C1 segment of cervical spinal cord (tissue), 14 donors: ENCODE results near the gene CYRIA.

ENCODE experiments used
- DNase-seq, 14 donors: peaks; one replicate each; lab custom pipeline; 2025; lab: John Stamatoyannopoulos, UW

Gene CYRIA

GRCh38 chr2:16650287-16651249 is 15.1 kb downstream of the CYRIA start:
- DNase-seq, result peak in 1 of 14 donors; percentile 26

GRCh38 chr2:16649353-16650286 is 16.0 kb downstream of the CYRIA start:
- DNase-seq, result no peak

DNA sequence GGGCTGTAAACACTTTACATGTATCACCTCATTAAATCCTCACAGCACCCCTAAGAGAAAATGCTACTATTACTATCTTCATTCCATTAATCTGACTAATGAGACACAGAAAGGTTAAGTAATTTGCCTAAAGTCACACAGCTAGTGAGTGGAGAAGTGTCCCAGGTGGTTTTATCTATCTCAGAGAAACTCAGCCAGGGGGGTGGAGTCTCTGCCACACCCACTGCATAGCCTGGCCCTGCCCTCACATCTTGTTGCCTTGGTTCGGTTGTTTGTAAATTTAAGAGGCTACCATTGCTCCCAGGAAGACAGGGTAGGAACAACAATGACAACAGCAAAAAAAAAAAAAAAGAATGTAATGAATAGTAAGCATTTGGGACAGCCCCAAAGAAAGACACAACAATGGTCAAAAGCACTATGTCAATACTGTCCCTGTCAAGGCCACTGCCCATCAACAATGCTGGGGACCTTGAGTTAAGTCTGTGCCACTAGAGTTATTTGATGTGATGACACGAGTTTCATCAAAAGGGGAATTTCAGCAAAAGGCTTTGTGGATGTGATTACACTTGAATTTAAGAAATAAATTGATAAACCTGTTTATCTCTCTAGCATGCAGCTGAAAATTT is 17.5 kb downstream of the CYRIA start:
- no peak for DNase-seq

- DNase-seq, result no peak
These were observed 19.7 kb downstream of the CYRIA start for GRCh38 chr2:16645775-16646559.

DNA sequence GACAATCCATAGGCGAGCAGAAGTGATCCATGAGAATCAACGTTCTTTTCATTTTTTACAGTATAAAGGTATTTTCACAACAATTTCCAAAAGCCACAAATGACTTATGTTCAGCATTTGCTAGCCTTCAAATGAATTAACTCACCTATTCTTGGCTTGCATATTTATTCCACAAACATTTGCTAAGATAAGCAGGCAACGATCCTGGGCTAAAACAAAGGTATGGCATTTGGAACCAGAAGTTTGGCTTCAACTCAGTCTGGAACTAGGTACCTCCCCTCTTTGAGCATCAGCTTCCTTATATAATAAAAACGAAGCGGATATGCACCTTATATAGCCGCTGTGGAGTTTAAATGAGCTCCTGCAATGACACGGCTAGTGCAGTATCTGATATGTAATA is 20.5 kb downstream of the CYRIA start:
- DNase-seq, result no peak

- DNase-seq, result no peak
These were observed 21.3 kb downstream of the CYRIA start for GRCh38 chr2:16644221-16644925.

- DNase-seq, result no peak
These were observed 22.5 kb downstream of the CYRIA start for GRCh38 chr2:16643099-16643498.

DNA sequence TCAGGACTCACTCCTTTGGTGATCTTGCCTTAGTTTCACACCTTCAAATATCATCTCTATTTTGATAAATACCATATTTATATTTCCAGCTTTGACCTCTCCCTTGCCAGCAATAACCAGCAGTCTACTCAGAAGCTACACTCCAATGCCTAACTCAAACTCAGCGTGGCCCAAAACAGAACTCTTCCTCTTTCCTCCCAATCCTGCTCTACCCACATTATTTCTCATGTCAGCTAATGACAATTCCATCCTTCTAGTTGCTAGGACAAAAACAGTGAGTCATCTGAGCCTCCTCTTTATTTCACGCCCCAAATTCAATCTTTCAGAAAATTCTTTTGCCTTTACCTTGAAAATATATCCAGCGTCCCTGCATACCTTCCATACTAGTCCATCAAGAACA is 23.5 kb downstream of the CYRIA start:
- no peak for DNase-seq

DNA sequence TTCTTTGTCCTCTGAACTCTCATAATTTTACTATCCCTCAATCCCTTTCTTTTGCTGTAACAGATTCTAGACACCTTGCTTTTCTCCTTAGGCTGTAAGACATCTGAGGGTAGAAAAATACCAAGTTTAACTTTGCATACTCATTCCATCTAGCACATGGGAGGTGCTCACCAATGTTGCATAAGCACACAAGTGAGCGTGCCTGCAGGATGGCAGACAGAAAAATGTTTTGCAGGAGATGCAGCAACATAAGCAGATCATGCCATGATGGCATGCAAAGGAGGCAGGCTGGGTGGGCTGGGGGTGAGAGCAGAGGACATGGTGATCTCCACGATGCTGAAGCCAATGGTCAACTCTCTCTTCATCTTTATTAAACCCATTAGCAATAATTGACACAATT is 24.1 kb downstream of the CYRIA start:
- DNase-seq, result no peak

GRCh38 chr2:16640867-16641266 is 24.8 kb downstream of the CYRIA start:
- DNase-seq, result no peak

- DNase-seq, result no peak
These were observed 25.5 kb downstream of the CYRIA start for GRCh38 chr2:16640001-16640700.

DNA sequence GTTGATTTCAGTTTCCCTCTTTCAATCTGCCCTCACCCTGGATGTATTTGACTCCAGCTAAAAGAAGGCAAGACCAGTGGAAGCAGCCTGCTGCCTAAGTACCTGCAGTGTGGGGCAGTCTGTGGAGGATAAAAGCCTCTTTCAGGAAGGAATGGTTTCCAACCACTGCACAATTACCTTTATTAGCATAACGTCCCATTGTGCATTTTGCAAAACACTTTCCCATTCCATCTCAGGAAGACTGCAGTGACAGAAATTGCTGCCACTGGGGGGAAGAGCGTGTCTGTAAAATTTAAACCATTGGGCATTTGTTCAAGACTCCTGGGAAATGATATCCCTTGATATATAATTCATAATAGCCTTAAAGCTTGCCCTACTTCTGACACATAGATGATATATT is 26.2 kb downstream of the CYRIA start:
- DNase-seq, result peak in 1 of 14 donors; percentile 27

DNA sequence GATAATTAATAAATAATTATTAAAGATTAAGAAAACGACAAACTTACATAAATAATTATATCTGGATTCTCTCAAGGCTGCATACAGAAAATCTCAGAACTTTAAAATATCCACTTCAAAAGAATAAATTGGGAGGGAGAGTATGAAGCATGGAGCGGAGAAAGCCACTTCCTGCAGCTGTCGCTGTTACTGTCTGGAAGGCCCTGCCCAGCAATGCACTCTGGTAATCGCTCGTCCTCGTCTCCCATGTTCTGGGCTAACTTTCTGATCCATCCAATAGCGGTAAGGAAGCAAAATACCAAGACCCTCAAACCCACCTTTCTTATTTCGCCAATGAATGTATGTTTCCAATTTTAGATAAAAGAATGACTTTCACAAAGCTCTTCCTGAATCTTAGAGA is 26.7 kb downstream of the CYRIA start:
- peak in 1 of 14 donors; percentile 27 for DNase-seq

DNA sequence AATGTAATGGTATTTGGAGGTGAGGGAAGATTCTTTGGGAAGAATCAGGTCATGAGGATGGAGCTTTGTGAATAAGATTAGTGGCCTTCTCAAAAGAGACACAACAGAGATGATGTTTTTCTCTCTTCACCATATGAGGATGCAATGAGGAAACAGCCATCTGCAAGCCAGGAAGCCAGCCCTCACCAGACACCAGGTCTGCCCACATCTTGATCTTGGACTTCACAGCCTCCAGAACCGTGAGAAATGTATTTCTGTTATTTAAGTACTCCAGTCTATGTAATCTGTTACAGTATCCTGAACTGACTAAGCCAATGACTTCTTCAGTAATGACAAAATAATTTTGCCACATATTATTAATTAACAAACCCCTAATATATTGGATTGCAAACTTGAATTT is 28.3 kb downstream of the CYRIA start:
- DNase-seq, result no peak

GRCh38 chr2:16635791-16636699 is 29.6 kb downstream of the CYRIA start:
- peak in 5 of 14 donors; percentile 27 to 71 (median 30) for DNase-seq

DNA sequence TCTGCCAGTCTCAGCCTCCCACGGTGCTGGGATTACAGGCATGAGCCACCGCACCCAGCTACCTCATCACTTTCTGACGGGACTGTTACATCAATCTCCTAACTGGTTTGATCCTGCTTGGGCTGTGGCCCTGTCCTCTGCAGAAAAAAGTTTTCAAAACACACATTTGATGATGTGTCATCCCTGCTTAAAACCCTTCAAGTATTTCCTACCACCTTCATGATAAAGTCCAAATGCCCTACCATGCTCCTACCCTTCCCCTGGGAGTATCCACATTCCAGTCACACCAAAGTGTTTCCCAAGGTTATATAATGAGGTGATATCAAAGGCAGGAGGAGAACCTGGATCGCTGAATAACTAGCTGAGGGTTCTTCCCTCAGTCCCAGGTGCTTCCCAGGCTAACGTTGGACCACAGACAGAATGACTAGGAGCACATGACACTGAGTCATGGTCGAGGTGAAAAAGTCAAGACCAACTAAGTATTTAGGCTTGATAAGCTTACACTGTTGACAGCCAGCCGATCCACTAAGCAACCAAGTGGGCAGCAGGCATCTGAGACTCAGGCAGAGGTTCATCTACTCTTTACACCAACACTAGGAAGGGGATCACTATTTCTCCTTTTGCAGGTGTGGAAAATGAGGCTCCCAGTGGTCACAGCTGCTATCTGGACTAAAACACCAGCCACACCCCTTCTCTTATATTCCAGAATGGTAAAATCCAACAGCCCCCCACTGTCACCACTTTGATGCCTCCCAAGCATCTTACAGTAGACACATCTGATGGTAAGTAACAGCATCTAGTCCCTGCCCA is 31.8 kb downstream of the CYRIA start:
- DNase-seq, result no peak

- peak in 1 of 14 donors; percentile 17 for DNase-seq
These were observed 33.0 kb downstream of the CYRIA start for GRCh38 chr2:16632598-16632997.

DNA sequence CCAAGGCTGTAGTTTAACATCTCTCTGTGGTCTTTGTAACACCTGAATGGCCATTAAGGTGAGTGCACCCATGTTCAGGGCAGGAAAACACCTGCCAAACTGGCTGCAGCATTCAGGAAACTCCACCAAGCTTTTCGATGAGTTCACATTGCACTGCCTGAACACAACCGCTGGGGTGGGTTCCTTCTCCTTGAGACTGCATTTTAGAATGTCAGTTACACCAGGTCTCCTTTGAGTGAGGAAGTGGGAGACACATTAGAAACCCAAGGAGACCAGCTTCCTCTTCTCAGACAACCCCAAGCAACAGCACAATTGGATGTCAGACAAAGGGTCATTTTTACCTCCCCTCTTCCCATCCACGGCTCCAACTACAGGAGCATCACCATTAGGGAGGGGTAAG is 35.2 kb downstream of the CYRIA start:
- no peak for DNase-seq
